Measurements from ENCODE around the gene IGSF21.
"Not testable (repeated sequence)": the region's sequence is repeated elsewhere in the genome, so short reads cannot be mapped to it uniquely, and the experiment has no call there.

The IGSF21 gene

GRCh38 chr1:18400347-18401102 lies 292.9 kb downstream of the IGSF21 start:
- DNase-seq (ENCODE audit: low read depth): no peak

GRCh38 chr1:18401921-18402320 lies 294.3 kb downstream of the IGSF21 start:
- DNase-seq (ENCODE audit: low read depth): no peak

- no peak for DNase-seq (ENCODE audit: low read depth)
Measured at GRCh38 chr1:18404460-18404859, 296.9 kb downstream of the IGSF21 start.

GRCh38 chr1:18407166-18408045 lies 299.8 kb downstream of the IGSF21 start:
- DNase-seq (ENCODE audit: low read depth): no peak

GRCh38 chr1:18408656-18409370 lies 301.2 kb downstream of the IGSF21 start:
- no peak for DNase-seq (ENCODE audit: low read depth)

- no peak for DNase-seq (ENCODE audit: low read depth)
Measured at GRCh38 chr1:18409609-18410237, 302.1 kb downstream of the IGSF21 start.

GRCh38 chr1:18410407-18410806 lies 302.8 kb downstream of the IGSF21 start:
- no peak for DNase-seq (ENCODE audit: low read depth)

- DNase-seq (ENCODE audit: low read depth): no peak
Measured at GRCh38 chr1:18411321-18411720, 303.7 kb downstream of the IGSF21 start.

- no peak for DNase-seq (ENCODE audit: low read depth)
Measured at GRCh38 chr1:18411820-18412641, 304.4 kb downstream of the IGSF21 start.

- DNase-seq (ENCODE audit: low read depth): no peak
Measured at GRCh38 chr1:18412882-18413353, 305.3 kb downstream of the IGSF21 start.

- DNase-seq (ENCODE audit: low read depth): no peak
Measured at GRCh38 chr1:18413541-18414305, 306.1 kb downstream of the IGSF21 start.

GRCh38 chr1:18414321-18414720 lies 306.7 kb downstream of the IGSF21 start:
- no peak for DNase-seq (ENCODE audit: low read depth)

- no peak for DNase-seq (ENCODE audit: low read depth)
Measured at GRCh38 chr1:18414872-18415447, 307.4 kb downstream of the IGSF21 start.

GRCh38 chr1:18415448-18416027 lies 307.9 kb downstream of the IGSF21 start:
- no peak for DNase-seq (ENCODE audit: low read depth)

GRCh38 chr1:18416126-18416525 lies 308.5 kb downstream of the IGSF21 start:
- DNase-seq (ENCODE audit: low read depth): not testable (repeated sequence)

GRCh38 chr1:18417316-18418269 lies 310.0 kb downstream of the IGSF21 start:
- DNase-seq (ENCODE audit: low read depth): no peak

- no peak for DNase-seq (ENCODE audit: low read depth)
Measured at GRCh38 chr1:18419113-18419844, 311.7 kb downstream of the IGSF21 start.

GRCh38 chr1:18419845-18420184 lies 312.2 kb downstream of the IGSF21 start:
- no peak for DNase-seq (ENCODE audit: low read depth)

Measured in GM04503 (cell line).